Neuronal stem cell (in vitro differentiated cells): ENCODE results near the gene RAN.
"Not testable (repeated sequence)": the region's sequence is repeated elsewhere in the genome, so short reads cannot be mapped to it uniquely, and the experiment has no call there.

Experiments used
- DNase-seq: peaks from one replicate; pipeline ENCODE4 v3.0.0-alpha.2; 2013; ENCODE audit warnings: low spot score
- H2AFZ ChIP-seq: one replicate; pipeline ENCODE4 v1.6.1; 2013; ENCODE audit warnings: mild to moderate bottlenecking, low read length, inconsistent platforms
- H2AK5ac ChIP-seq: 2 replicates; pipeline ENCODE4 v1.6.1; 2013; ENCODE audit warnings: low read depth, mild to moderate bottlenecking, inconsistent platforms, low read length, moderate library complexity, mixed read lengths
- H2BK120ac ChIP-seq: 2 replicates; pipeline ENCODE4 v1.6.1; 2013; ENCODE audit warnings: low read depth, mild to moderate bottlenecking, inconsistent platforms, low read length, moderate library complexity, mixed read lengths
- H2BK12ac ChIP-seq: one replicate; pipeline ENCODE4 v1.6.1; 2013; ENCODE audit warnings: low read length, inconsistent platforms
- H2BK15ac ChIP-seq: 2 replicates; pipeline ENCODE4 v1.6.1; 2013; ENCODE audit warnings: mild to moderate bottlenecking, low read length, inconsistent platforms, mixed read lengths
- H2BK5ac ChIP-seq: one replicate; pipeline ENCODE4 v1.6.1; 2013; ENCODE audit warnings: inconsistent platforms, mild to moderate bottlenecking, low read length, moderate library complexity
- H3K14ac ChIP-seq: one replicate; pipeline ENCODE4 v1.6.1; 2013; ENCODE audit warnings: low read length, inconsistent platforms
- H3K18ac ChIP-seq: 2 replicates; pipeline ENCODE4 v1.6.1; 2013; ENCODE audit warnings: low read length, inconsistent platforms
- H3K23ac ChIP-seq: 2 replicates; pipeline ENCODE4 v1.6.1; 2013; ENCODE audit warnings: low read depth, mild to moderate bottlenecking, mixed read lengths, low read length, inconsistent platforms; ENCODE audit not compliant: poor library complexity
- H3K27ac ChIP-seq: replicated peaks from 3 replicates; pipeline ENCODE4 v1.5.1; 2013; ENCODE audit warnings: low read length, inconsistent platforms
- H3K27me3 ChIP-seq, 3 experiments: 2 replicates each; pipeline ENCODE4 v1.6.1; 2013; ENCODE audit warnings: low read length in 3 of 3, mild to moderate bottlenecking in 2 of 3, inconsistent platforms in 1 of 3, low read depth in 1 of 3, mixed read lengths in 1 of 3, moderate library complexity in 1 of 3; ENCODE audit not compliant: control insufficient read depth in 3 of 3, insufficient read depth in 3 of 3
- H3K36me3 ChIP-seq, 2 donors: replicated peaks in 1 of 2; 2 replicates each; pipeline ENCODE4 v1.6.1; 2013; ENCODE audit warnings: low read length in 2 of 2; ENCODE audit not compliant: control insufficient read depth in 2 of 2, insufficient read depth in 2 of 2
- H3K4ac ChIP-seq: 2 replicates; pipeline ENCODE4 v1.6.1; 2013; ENCODE audit warnings: inconsistent platforms, mild to moderate bottlenecking, low read length, moderate library complexity
- H3K4me1 ChIP-seq, 2 donors: 1 replicate in 1 of 2; 2 replicates in 1 of 2; pipeline ENCODE4 v1.6.1; 2013; ENCODE audit warnings: low read length in 2 of 2, low read depth in 1 of 2; ENCODE audit not compliant: control insufficient read depth in 2 of 2, insufficient read depth in 1 of 2
- H3K4me2 ChIP-seq: one replicate; pipeline ENCODE4 v1.6.1; 2013; ENCODE audit warnings: mild to moderate bottlenecking, low read length, inconsistent platforms; ENCODE audit not compliant: insufficient read depth, poor library complexity, severe bottlenecking
- H3K4me3 ChIP-seq, 2 donors: 2 replicates each; pipeline ENCODE4 v1.5.1; 2013; ENCODE audit warnings: low read length in 2 of 2, mild to moderate bottlenecking in 2 of 2, inconsistent platforms in 1 of 2, moderate library complexity in 1 of 2
- H3K79me1 ChIP-seq: one replicate; pipeline ENCODE4 v1.6.1; 2013; ENCODE audit warnings: low read depth, mild to moderate bottlenecking, inconsistent platforms, low read length, moderate library complexity
- H3K9ac ChIP-seq: one replicate; pipeline ENCODE4 v1.6.1; 2013; ENCODE audit warnings: mild to moderate bottlenecking, low read depth, low read length, inconsistent platforms; ENCODE audit not compliant: poor library complexity
- H3K9me3 ChIP-seq, 2 donors: replicated peaks in 1 of 2; 2 replicates each; pipeline versions ENCODE3 to v1.6.1; 2013; ENCODE audit warnings: low read length in 2 of 2, mild to moderate bottlenecking in 2 of 2, inconsistent platforms in 1 of 2, low read depth in 1 of 2, mixed read lengths in 1 of 2, moderate library complexity in 1 of 2; ENCODE audit not compliant: control insufficient read depth in 2 of 2, insufficient read depth in 1 of 2
- H4K8ac ChIP-seq: one replicate; pipeline ENCODE4 v1.6.1; 2013; ENCODE audit warnings: low read depth, mild to moderate bottlenecking, inconsistent platforms, low read length, moderate library complexity
- H4K91ac ChIP-seq: one replicate; pipeline ENCODE4 v1.6.1; 2013; ENCODE audit warnings: low read length, low read depth, mild to moderate bottlenecking, inconsistent platforms; ENCODE audit not compliant: poor library complexity
- WGBS, 2 donors: extraction: QIAGEN DNeasy Blood & Tissue Kit; methylation state at CpG; one replicate each; pipeline ENCODE4 v1.1.7; 2013; ENCODE audit warnings: missing lambda C conversion rate in 2 of 2, mixed read lengths in 1 of 2; ENCODE audit not compliant: insufficient read length in 2 of 2, insufficient replicate concordance in 1 of 2; ENCODE audit errors: extremely low coverage in 2 of 2; 5-methylcytosine and 5-hydroxymethylcytosine counted together

RAN gene

DNA sequence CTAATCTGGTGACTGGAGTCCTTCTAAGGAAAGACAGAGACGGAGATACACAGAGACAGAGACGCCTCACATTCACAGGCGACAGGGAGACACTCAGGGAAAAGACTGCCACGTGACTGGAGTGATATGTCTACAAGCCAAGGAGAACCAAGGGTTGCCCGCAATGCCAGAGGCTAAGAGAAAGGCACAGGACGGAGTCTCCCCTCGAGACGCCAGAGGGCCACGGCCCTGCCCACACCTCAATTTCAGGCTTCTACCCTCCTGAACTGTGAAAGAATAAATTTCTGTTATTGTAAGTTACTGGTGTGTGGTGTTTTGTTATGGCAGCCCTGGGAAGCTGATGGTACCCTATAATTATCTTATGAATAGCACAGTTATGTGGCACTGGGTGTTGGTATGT is 11.6 kb upstream of the RAN start:
- DNase-seq, result no peak
- no CpG with 5 or more reads among the region's 9 CpGs for whole genome bisulfite sequencing, 2 donors
- no peak overlapping the region for H3K27ac ChIP-seq
- H2BK15ac ChIP-seq, result no peak overlapping the region
- no peak overlapping the region for H3K4ac ChIP-seq
- no peaks in the 10 kb centered on the region for H3K79me1 ChIP-seq
- H3K27me3 ChIP-seq, result no peaks in the 10 kb centered on the region
- H3K9me3 ChIP-seq, result peaks cover 4 to 6% of the 10 kb centered on the region in 2 donors
- H3K23ac ChIP-seq, result no peak overlapping the region
- no peak overlapping the region for H3K4me2 ChIP-seq
- H4K91ac ChIP-seq, result no peak overlapping the region
- no peak overlapping the region for H3K14ac ChIP-seq
- no peak overlapping the region for H2AFZ ChIP-seq
- H3K36me3 ChIP-seq, result no peaks in the 10 kb centered on the region
- H2BK5ac ChIP-seq, result no peak overlapping the region
- H3K9ac ChIP-seq, result no peak overlapping the region
- no peak overlapping the region for H3K4me3 ChIP-seq
- no peak overlapping the region for H2AK5ac ChIP-seq
- H3K18ac ChIP-seq, result no peak overlapping the region
- H2BK12ac ChIP-seq, result no peak overlapping the region
- no peak overlapping the region for H2BK120ac ChIP-seq
- no peaks in the 10 kb centered on the region for H3K4me1 ChIP-seq
- H4K8ac ChIP-seq, result no peak overlapping the region

DNA sequence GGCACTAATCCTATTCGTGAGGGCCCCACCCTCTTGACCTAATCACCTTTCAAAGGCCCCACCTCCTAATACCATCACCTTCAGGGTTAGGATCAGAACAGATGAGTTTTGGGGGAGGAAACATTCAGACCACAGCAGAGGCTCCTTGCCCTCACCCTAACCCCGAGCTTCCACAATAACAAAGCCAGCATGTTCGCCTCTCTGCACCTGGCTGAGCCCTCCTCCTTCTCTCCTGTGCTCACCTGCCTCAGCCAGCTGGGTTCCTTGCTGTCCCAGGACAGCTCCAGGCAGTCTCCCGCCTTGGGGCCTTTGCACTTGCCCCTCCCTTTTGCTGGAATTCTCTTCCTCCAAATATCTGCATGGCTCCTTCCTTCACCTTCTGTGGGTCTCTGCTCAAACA is 9.7 kb upstream of the RAN start:
- no peak overlapping the region for H3K9ac ChIP-seq
- H3K4ac ChIP-seq, result no peak overlapping the region
- no peak overlapping the region for H3K14ac ChIP-seq
- H3K36me3 ChIP-seq, result no peaks in the 10 kb centered on the region
- no peak for DNase-seq
- no CpG with 5 or more reads among the region's 4 CpGs for WGBS, 2 donors
- H2BK12ac ChIP-seq, result no peak overlapping the region
- no peak overlapping the region for H3K18ac ChIP-seq
- H3K27me3 ChIP-seq, result no peaks in the 10 kb centered on the region
- no peak overlapping the region for H2BK120ac ChIP-seq
- H3K4me2 ChIP-seq, result no peak overlapping the region
- H3K79me1 ChIP-seq, result no peaks in the 10 kb centered on the region
- no peak overlapping the region for H3K27ac ChIP-seq
- no peak overlapping the region for H3K23ac ChIP-seq
- H4K91ac ChIP-seq, result no peak overlapping the region
- no peak overlapping the region for H2AFZ ChIP-seq
- no peak overlapping the region for H2BK15ac ChIP-seq
- H2AK5ac ChIP-seq, result no peak overlapping the region
- peaks cover 4 to 6% of the 10 kb centered on the region in 2 donors for H3K9me3 ChIP-seq
- H3K4me3 ChIP-seq, result no peak overlapping the region
- no peaks in the 10 kb centered on the region for H3K4me1 ChIP-seq
- H4K8ac ChIP-seq, result no peak overlapping the region
- H2BK5ac ChIP-seq, result no peak overlapping the region

DNA sequence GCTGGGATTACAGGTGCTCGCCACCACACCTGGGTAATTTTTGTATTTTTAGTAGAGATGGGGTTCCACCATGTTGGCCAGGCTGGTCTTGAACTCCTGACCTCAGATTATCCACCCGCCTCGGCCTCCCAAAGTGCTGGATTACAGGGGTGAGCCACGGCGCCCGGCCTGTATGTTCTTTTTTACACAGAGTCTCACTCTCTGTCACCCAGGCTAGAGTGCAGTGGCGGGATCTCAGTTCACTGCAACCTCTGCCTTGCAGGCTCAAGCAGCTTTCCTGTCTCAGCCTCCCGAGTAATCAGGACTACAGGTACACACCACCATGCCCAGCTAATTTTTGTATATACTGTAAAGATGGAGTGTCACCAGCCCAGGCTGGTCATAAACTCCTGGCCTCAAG is 9.1 kb upstream of the RAN start:
- H3K23ac ChIP-seq, DNase-seq, H4K8ac ChIP-seq, H3K36me3 ChIP-seq, H3K27ac ChIP-seq, H3K9ac ChIP-seq, H3K27me3 ChIP-seq, H2BK15ac ChIP-seq, H3K14ac ChIP-seq, H2AFZ ChIP-seq, H3K4me3 ChIP-seq, H2BK12ac ChIP-seq, H2BK120ac ChIP-seq, H3K4ac ChIP-seq, H2AK5ac ChIP-seq, H4K91ac ChIP-seq, H3K79me1 ChIP-seq, H2BK5ac ChIP-seq, H3K9me3 ChIP-seq, H3K18ac ChIP-seq, H3K4me1 ChIP-seq, H3K4me2 ChIP-seq: not testable (repeated sequence)
- no CpG with 5 or more reads among the region's 8 CpGs for WGBS, 2 donors

DNA sequence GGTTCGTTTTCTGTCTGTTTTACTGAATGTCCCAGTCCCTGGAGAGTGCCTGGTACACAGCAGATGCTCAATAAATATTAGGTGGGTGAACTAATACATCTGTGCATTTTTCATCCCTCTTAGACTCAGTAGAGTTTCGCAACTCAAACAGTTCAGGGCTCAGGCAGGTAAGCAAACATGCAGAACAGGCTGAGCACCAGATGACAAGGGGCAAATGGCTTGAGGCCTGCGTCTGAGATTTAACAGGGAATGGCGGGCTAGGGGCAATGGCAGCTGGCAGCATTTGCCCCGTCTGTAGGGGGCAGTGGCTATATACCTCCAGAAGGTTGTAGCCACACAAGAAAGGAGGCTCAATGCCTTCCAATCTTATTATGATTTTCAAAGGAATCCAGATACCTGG is 8.6 kb upstream of the RAN start:
- Histone ChIP-seq H3K9me3 (peaks cover 0 to 2% of the 10 kb centered on the region in 2 donors), H2BK12ac (no peak overlapping the region), H3K18ac (no peak overlapping the region), H3K23ac (no peak overlapping the region), H3K36me3 (no peaks in the 10 kb centered on the region), H3K27me3 (no peaks in the 10 kb centered on the region), H2AK5ac (no peak overlapping the region), H2BK5ac (no peak overlapping the region), H4K91ac (no peak overlapping the region), H2AFZ (no peak overlapping the region), H2BK120ac (no peak overlapping the region), H3K4me2 (no peak overlapping the region), H3K4ac (no peak overlapping the region), H4K8ac (no peak overlapping the region), H3K79me1 (no peaks in the 10 kb centered on the region), H3K4me1 (no peaks in the 10 kb centered on the region), H3K9ac (no peak overlapping the region), H3K27ac (no peak overlapping the region), H3K14ac (no peak overlapping the region), H3K4me3 (no peak overlapping the region), H2BK15ac (no peak overlapping the region)
- no peak for DNase-seq
- no CpG with 5 or more reads among the region's 5 CpGs for WGBS, 2 donors
